ENCODE data around the gene IFNK.

Gene IFNK

GRCh38 chr9:27566118-27566517, 42.0 kb downstream of the IFNK start:
- no peaks in the 10 kb centered on the region for H3K79me2 ChIP-seq (ENCODE audit: insufficient read depth, low read depth)
- TF ChIP-seq CTCF (conservative IDR thresholded peaks at IDR 0.05; ENCODE audit: low read depth, low read length): no peak
- H3K27me3 ChIP-seq (ENCODE audit: insufficient read depth, low read depth): no peaks in the 10 kb centered on the region
- H2AFZ ChIP-seq (ENCODE audit: low read depth): no peak overlapping the region
- H3K4me1 ChIP-seq (ENCODE audit: low read depth, poor library complexity, severe bottlenecking): peaks cover 12% of the 10 kb centered on the region
- H3K4me2 ChIP-seq: no peak overlapping the region
- no peak overlapping the region for H3K9ac ChIP-seq
- no peak overlapping the region for H3K4me3 ChIP-seq (IDR thresholded peaks at IDR 0.05; ENCODE audit: insufficient read depth, low read depth, low read length)
- no peak overlapping the region for H3K27ac ChIP-seq
- H4K20me1 ChIP-seq (ENCODE audit: insufficient read depth): no peaks in the 10 kb centered on the region
- no peaks in the 10 kb centered on the region for H3K36me3 ChIP-seq (ENCODE audit: insufficient read depth)

GRCh38 chr9:27569406-27569805, 45.3 kb downstream of the IFNK start:
- H3K79me2 ChIP-seq (ENCODE audit: insufficient read depth, low read depth): no peaks in the 10 kb centered on the region
- TF ChIP-seq CTCF (conservative IDR thresholded peaks at IDR 0.05; ENCODE audit: low read depth, low read length): no peak
- H2AFZ ChIP-seq (ENCODE audit: low read depth): no peak overlapping the region
- no peak overlapping the region for H3K4me2 ChIP-seq
- no peak overlapping the region for H3K27ac ChIP-seq
- H3K4me1 ChIP-seq (ENCODE audit: low read depth, poor library complexity, severe bottlenecking): peaks cover 24% of the 10 kb centered on the region
- no peaks in the 10 kb centered on the region for H4K20me1 ChIP-seq (ENCODE audit: insufficient read depth)
- H3K36me3 ChIP-seq (ENCODE audit: insufficient read depth): no peaks in the 10 kb centered on the region
- H3K9ac ChIP-seq: no peak overlapping the region
- no peak overlapping the region for H3K4me3 ChIP-seq (IDR thresholded peaks at IDR 0.05; ENCODE audit: insufficient read depth, low read depth, low read length)
- no peaks in the 10 kb centered on the region for H3K27me3 ChIP-seq (ENCODE audit: insufficient read depth, low read depth)

- Histone ChIP-seq H4K20me1 (ENCODE audit: insufficient read depth) (no peaks in the 10 kb centered on the region), H3K27ac (no peak overlapping the region), H3K4me2 (no peak overlapping the region), H2AFZ (ENCODE audit: low read depth) (no peak overlapping the region), H3K36me3 (ENCODE audit: insufficient read depth) (no peaks in the 10 kb centered on the region), H3K27me3 (ENCODE audit: insufficient read depth, low read depth) (no peaks in the 10 kb centered on the region), H3K4me3 (IDR thresholded peaks at IDR 0.05; ENCODE audit: insufficient read depth, low read depth, low read length) (no peak overlapping the region), H3K9ac (no peak overlapping the region), H3K79me2 (ENCODE audit: insufficient read depth, low read depth) (no peaks in the 10 kb centered on the region), H3K4me1 (ENCODE audit: low read depth, poor library complexity, severe bottlenecking) (peaks cover 22% of the 10 kb centered on the region)
- no peak for TF ChIP-seq CTCF (conservative IDR thresholded peaks at IDR 0.05; ENCODE audit: low read depth, low read length)
These were observed 46.9 kb downstream of the IFNK start for GRCh38 chr9:27571011-27571410.

- H3K4me2 ChIP-seq: peak overlapping the region; percentile 82
- no peak overlapping the region for H3K4me3 ChIP-seq (IDR thresholded peaks at IDR 0.05; ENCODE audit: insufficient read depth, low read depth, low read length)
- H4K20me1 ChIP-seq (ENCODE audit: insufficient read depth): no peaks in the 10 kb centered on the region
- H3K36me3 ChIP-seq (ENCODE audit: insufficient read depth): no peaks in the 10 kb centered on the region
- H3K9ac ChIP-seq: no peak overlapping the region
- no peaks in the 10 kb centered on the region for H3K79me2 ChIP-seq (ENCODE audit: insufficient read depth, low read depth)
- H2AFZ ChIP-seq (ENCODE audit: low read depth): no peak overlapping the region
- peaks cover 18% of the 10 kb centered on the region for H3K4me1 ChIP-seq (ENCODE audit: low read depth, poor library complexity, severe bottlenecking)
- no peak for TF ChIP-seq CTCF (conservative IDR thresholded peaks at IDR 0.05; ENCODE audit: low read depth, low read length)
- H3K27ac ChIP-seq: no peak overlapping the region
- no peaks in the 10 kb centered on the region for H3K27me3 ChIP-seq (ENCODE audit: insufficient read depth, low read depth)
These were observed 48.0 kb downstream of the IFNK start for GRCh38 chr9:27572061-27572460.

DNA sequence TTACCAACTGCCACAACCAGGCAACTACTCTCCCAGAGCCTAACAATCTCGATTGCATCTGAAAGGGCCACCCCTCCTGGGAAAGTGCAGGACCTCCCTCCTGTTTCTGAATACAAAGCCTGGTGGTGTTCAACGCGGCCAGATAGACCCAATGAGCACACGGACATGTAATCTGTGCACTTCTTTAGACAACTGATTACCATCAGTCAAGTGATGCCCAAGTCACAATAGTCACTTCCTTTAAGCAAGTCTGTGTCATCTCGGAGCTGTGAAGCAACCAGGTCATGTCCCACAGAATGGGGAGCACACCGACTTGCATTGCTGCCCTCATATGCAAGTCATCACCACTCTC, 48.5 kb downstream of the IFNK start:
- peak overlapping the region; percentile 86 for H2AFZ ChIP-seq (ENCODE audit: low read depth)
- peak overlapping the region; percentile 69 for H3K9ac ChIP-seq
- no peaks in the 10 kb centered on the region for H3K27me3 ChIP-seq (ENCODE audit: insufficient read depth, low read depth)
- peak overlapping the region; percentile 62 for H3K27ac ChIP-seq
- no peaks in the 10 kb centered on the region for H3K79me2 ChIP-seq (ENCODE audit: insufficient read depth, low read depth)
- no peak overlapping the region for H3K4me3 ChIP-seq (IDR thresholded peaks at IDR 0.05; ENCODE audit: insufficient read depth, low read depth, low read length)
- no peaks in the 10 kb centered on the region for H4K20me1 ChIP-seq (ENCODE audit: insufficient read depth)
- no peaks in the 10 kb centered on the region for H3K36me3 ChIP-seq (ENCODE audit: insufficient read depth)
- TF ChIP-seq CTCF (conservative IDR thresholded peaks at IDR 0.05; ENCODE audit: low read depth, low read length): no peak
- peaks cover 18% of the 10 kb centered on the region for H3K4me1 ChIP-seq (ENCODE audit: low read depth, poor library complexity, severe bottlenecking)
- peak overlapping the region; percentile 82 for H3K4me2 ChIP-seq
